HepG2 (cell line): Measurements from ENCODE around the gene TLCD3A. TPM values are rescaled to one million over a fixed set of nuclear protein-coding genes. Genes with fewer than 3 reads are reported as not detected.
A peak's percentile ranks its signal among the peaks of the same experiment; 100 is the strongest.

Source experiments
- ASH2L ChIP-seq: fragments of 300-600, 200-600 bp; sonication (generic); IDR thresholded peaks from 2 replicates; pipeline ENCODE4 v1.7.0; 2017; ENCODE audit warnings: low read depth, mild to moderate bottlenecking, moderate library complexity, mixed read lengths, low read length; ENCODE audit not compliant: insufficient read length
- CBX1 ChIP-seq: IDR thresholded peaks from one replicate; pipeline ENCODE4 v1.6.1; 2016; ENCODE audit warnings: antibody characterized with exemption, low read depth
- CCDC6 ChIP-seq: sonication (generic); formaldehyde crosslinking; IDR thresholded peaks from 2 replicates; pipeline ENCODE4 v1.8.1; 2022; ENCODE audit warnings: mild to moderate bottlenecking, missing genetic modification reagents, moderate library complexity
- GRHL1 ChIP-seq: sonication (generic); formaldehyde crosslinking; conservative IDR thresholded peaks from 2 replicates; pipeline ENCODE4 v1.8.0; 2022; ENCODE audit warnings: missing genetic modification reagents
- KAT8 ChIP-seq: IDR thresholded peaks from 2 replicates; pipeline ENCODE4 v1.6.1; 2016; ENCODE audit warnings: missing genetic modification reagents, missing compliant biosample characterization
- NFYB ChIP-seq: sonication (generic); formaldehyde crosslinking; IDR thresholded peaks from 2 replicates; pipeline ENCODE4 v1.4.0; 2020; ENCODE audit warnings: missing genetic modification reagents
- SMC3 ChIP-seq: IDR thresholded peaks from 2 replicates; pipeline ENCODE4 v1.6.1; 2011; ENCODE audit warnings: low read length, improper control_type of control experiment
- TAF1 ChIP-seq: sonication (generic); formaldehyde crosslinking; IDR thresholded peaks from 2 replicates; pipeline ENCODE4 v1.4.0; 2020; ENCODE audit warnings: missing genetic modification reagents
- THAP11 ChIP-seq: IDR thresholded peaks from 2 replicates; pipeline ENCODE4 v1.6.1; 2016; ENCODE audit warnings: missing biosample characterization, missing genetic modification reagents
- ZBTB26 ChIP-seq: IDR thresholded peaks from 2 replicates; pipeline ENCODE4 v1.6.1; 2016; ENCODE audit warnings: missing compliant biosample characterization, missing genetic modification reagents, borderline replicate concordance
- ZNF337 ChIP-seq: sonication (generic); formaldehyde crosslinking; IDR thresholded peaks from 2 replicates; pipeline ENCODE4 v1.5.1; 2020; ENCODE audit warnings: missing genetic modification reagents, low read depth, mild to moderate bottlenecking, borderline replicate concordance
- ZNF33B ChIP-seq: sonication (generic); formaldehyde crosslinking; IDR thresholded peaks from 2 replicates; pipeline ENCODE4 v1.5.1; 2020; ENCODE audit warnings: mild to moderate bottlenecking, missing genetic modification reagents
- ZNF547 ChIP-seq: sonication (generic); formaldehyde crosslinking; IDR thresholded peaks from 2 replicates; pipeline ENCODE4 v1.5.1; 2020; ENCODE audit warnings: mild to moderate bottlenecking, missing genetic modification reagents
- ZNF616 ChIP-seq: sonication (generic); formaldehyde crosslinking; IDR thresholded peaks from 2 replicates; pipeline ENCODE4 v1.5.0; 2020; ENCODE audit warnings: low read depth, mild to moderate bottlenecking, missing genetic modification reagents
- ZNF777 ChIP-seq: sonication (generic); formaldehyde crosslinking; IDR thresholded peaks from 2 replicates; pipeline ENCODE4 v1.4.0; 2020; ENCODE audit warnings: missing genetic modification reagents
- polyA plus RNA-seq, 8 experiments: library from polyadenylated mRNA; depleted of rRNA in 3 of 8; stranded (reverse) in 7 of 8; unstranded in 1 of 8; fragments of >200 nt; fragmentation: Illumina TruSeq in 4 of 8; extraction: Trizol in 4 of 8; gene quantifications; 2 replicates each; pipeline versions ENCODE4 v1.2.1 to v1.2.3, GENCODE V29; 2011 to 2016; ENCODE audit warnings: low read depth in 4 of 8, missing spikeins in 1 of 8, mixed read lengths in 1 of 8; ENCODE audit not compliant: insufficient read depth in 1 of 8
- total RNA-seq, 5 experiments: library from RNA; depleted of rRNA; stranded (reverse); fragments of >200 nt; fragmentation: Illumina TruSeq; extraction: Trizol; gene quantifications; 2 replicates each; pipeline ENCODE4 v1.2.3, GENCODE V29; 2016; ENCODE audit warnings: low read depth in 1 of 5
- TF ChIP-seq, protein P1 (sequence below): sonication (generic); formaldehyde crosslinking; IDR thresholded peaks from 2 replicates; pipeline ENCODE4 v1.5.1; 2020; ENCODE audit warnings: missing genetic modification reagents, mild to moderate bottlenecking, borderline replicate concordance
- TF ChIP-seq, protein P2 (sequence below): sonication (generic); formaldehyde crosslinking; IDR thresholded peaks from 2 replicates; pipeline ENCODE4 v1.5.1; 2020; ENCODE audit warnings: mild to moderate bottlenecking, missing genetic modification reagents, borderline replicate concordance
- TF ChIP-seq, protein P3 (sequence below): sonication (generic); formaldehyde crosslinking; IDR thresholded peaks from 2 replicates; pipeline ENCODE4 v1.5.0; 2020; ENCODE audit warnings: mild to moderate bottlenecking, missing genetic modification reagents, moderate library complexity
- TF ChIP-seq, protein P4 (sequence below): sonication (generic); formaldehyde crosslinking; IDR thresholded peaks from 2 replicates; pipeline ENCODE4 v1.4.0; 2020; ENCODE audit warnings: missing genetic modification reagents, borderline replicate concordance

The TLCD3A gene
- total and polyA plus RNA-seq, 2 of the 13 experiments (the other 11 are each of a cell fraction or from before 2014, with no cell fraction given): 25.2 to 46.6 TPM

DNA sequence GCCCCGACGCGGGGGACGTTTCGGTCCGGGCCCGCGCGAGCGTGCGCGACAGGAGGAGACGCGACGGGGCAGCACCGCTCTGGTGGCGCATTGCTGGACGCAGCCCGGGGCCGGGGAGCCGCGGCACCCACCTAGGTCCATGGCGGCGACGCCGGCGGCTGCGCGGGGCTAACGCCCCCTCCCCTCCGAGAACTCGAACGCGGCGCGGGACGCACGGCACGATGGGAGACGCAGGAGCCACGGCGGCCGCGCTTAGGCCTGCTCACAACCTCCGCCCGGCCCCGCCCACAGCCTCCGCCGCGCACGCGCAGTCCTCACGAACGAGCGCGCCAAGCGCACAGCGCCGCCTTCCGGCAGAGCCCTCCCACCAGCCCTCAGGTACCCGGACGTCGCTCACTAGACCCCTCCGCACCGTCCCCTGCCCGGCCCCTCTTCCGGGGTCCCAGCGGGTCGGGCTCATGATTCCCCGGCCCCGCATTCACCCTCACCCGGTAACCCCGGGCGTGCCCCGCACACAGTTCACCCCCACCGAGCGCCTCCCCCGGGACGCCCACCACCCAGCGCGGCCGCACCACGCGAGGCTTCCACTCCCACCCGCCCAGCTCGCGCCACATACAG is 19.7 kb downstream of the TLCD3A start, which contains the start of gene GEMIN4 (continued):
- TF ChIP-seq ZBTB26 (peak; percentile 71), ASH2L (peak; percentile 73), KAT8 (CRISPR knock-in tag) (peak; percentile 62), NFYB (no peak), TAF1 (CRISPR knock-in tag) (peak; percentile 62), ZNF777 (CRISPR knock-in tag) (peak; percentile 98), CBX1 (peak; percentile 15), SMC3 (no peak; the same call in 1 of the 2 replicates), GRHL1 (CRISPR knock-in tag) (no peak), CCDC6 (peak; percentile 81; the same call in 1 of the 2 replicates), ZNF547 (CRISPR knock-in tag) (peak; percentile 67; the same call in 1 of the 2 replicates), ZNF33B (CRISPR knock-in tag) (0 out of 2 replicates have a peak, but pooled peaks have one; percentile 17), ZNF616 (CRISPR knock-in tag) (no peak), THAP11 (peak; percentile 73; the same call in 1 of the 2 replicates), ZNF337 (peak; percentile 36; the same call in 1 of the 2 replicates)
- TF ChIP-seq, protein P1, sequence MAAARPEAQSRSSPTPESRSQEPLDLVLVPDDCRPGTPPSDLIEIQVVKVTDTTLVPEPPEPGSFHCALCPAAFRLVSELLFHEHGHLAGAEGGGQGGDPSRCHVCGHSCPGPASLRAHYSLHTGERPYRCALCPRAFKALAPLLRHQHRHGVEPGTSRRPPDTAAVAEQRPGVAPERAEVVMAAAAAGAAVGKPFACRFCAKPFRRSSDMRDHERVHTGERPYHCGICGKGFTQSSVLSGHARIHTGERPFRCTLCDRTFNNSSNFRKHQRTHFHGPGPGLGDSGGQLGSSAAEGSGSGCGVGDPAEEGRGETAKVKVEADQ: peak; percentile 76; the same call in 1 of the 2 replicates
- TF ChIP-seq, protein P2, sequence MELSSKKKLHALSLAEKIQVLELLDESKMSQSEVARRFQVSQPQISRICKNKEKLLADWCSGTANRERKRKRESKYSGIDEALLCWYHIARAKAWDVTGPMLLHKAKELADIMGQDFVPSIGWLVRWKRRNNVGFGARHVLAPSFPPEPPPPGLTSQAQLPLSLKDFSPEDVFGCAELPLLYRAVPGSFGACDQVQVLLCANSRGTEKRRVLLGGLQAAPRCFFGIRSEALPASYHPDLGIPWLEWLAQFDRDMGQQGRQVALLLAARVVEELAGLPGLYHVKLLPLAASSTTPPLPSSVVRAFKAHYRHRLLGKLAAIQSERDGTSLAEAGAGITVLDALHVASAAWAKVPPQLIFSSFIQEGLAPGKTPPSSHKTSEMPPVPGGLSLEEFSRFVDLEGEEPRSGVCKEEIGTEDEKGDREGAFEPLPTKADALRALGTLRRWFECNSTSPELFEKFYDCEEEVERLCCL: no peak
- TF ChIP-seq, protein P3, sequence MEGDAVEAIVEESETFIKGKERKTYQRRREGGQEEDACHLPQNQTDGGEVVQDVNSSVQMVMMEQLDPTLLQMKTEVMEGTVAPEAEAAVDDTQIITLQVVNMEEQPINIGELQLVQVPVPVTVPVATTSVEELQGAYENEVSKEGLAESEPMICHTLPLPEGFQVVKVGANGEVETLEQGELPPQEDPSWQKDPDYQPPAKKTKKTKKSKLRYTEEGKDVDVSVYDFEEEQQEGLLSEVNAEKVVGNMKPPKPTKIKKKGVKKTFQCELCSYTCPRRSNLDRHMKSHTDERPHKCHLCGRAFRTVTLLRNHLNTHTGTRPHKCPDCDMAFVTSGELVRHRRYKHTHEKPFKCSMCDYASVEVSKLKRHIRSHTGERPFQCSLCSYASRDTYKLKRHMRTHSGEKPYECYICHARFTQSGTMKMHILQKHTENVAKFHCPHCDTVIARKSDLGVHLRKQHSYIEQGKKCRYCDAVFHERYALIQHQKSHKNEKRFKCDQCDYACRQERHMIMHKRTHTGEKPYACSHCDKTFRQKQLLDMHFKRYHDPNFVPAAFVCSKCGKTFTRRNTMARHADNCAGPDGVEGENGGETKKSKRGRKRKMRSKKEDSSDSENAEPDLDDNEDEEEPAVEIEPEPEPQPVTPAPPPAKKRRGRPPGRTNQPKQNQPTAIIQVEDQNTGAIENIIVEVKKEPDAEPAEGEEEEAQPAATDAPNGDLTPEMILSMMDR (CRISPR knock-in tag): peak; percentile 97
- TF ChIP-seq, protein P4, sequence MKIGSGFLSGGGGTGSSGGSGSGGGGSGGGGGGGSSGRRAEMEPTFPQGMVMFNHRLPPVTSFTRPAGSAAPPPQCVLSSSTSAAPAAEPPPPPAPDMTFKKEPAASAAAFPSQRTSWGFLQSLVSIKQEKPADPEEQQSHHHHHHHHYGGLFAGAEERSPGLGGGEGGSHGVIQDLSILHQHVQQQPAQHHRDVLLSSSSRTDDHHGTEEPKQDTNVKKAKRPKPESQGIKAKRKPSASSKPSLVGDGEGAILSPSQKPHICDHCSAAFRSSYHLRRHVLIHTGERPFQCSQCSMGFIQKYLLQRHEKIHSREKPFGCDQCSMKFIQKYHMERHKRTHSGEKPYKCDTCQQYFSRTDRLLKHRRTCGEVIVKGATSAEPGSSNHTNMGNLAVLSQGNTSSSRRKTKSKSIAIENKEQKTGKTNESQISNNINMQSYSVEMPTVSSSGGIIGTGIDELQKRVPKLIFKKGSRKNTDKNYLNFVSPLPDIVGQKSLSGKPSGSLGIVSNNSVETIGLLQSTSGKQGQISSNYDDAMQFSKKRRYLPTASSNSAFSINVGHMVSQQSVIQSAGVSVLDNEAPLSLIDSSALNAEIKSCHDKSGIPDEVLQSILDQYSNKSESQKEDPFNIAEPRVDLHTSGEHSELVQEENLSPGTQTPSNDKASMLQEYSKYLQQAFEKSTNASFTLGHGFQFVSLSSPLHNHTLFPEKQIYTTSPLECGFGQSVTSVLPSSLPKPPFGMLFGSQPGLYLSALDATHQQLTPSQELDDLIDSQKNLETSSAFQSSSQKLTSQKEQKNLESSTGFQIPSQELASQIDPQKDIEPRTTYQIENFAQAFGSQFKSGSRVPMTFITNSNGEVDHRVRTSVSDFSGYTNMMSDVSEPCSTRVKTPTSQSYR (CRISPR knock-in tag): 0 out of 2 replicates have a peak, but pooled peaks have one; percentile 5
